ENCODE data around the gene RSRC1.
"Not testable (repeated sequence)": the region's sequence is repeated elsewhere in the genome, so short reads cannot be mapped to it uniquely, and the experiment has no call there.

RSRC1 gene

GRCh38 chr3:158313338-158313927, 203.5 kb downstream of the RSRC1 start:
- no peak for DNase-seq (ENCODE audit: low read depth in 2 of 2, low spot score in 1 of 2)

GRCh38 chr3:158314426-158315357, 204.8 kb downstream of the RSRC1 start:
- DNase-seq (ENCODE audit: low read depth in 2 of 2, low spot score in 1 of 2), result no peak

GRCh38 chr3:158329696-158330441, 220.0 kb downstream of the RSRC1 start:
- DNase-seq (ENCODE audit: low read depth in 2 of 2, low spot score in 1 of 2), result not testable (repeated sequence)

- DNase-seq (ENCODE audit: low read depth in 2 of 2, low spot score in 1 of 2), result no peak
Observed at GRCh38 chr3:158330870-158331269, 221.0 kb downstream of the RSRC1 start.

GRCh38 chr3:158333736-158334135, 223.8 kb downstream of the RSRC1 start:
- no peak for DNase-seq (ENCODE audit: low read depth in 2 of 2, low spot score in 1 of 2)

- DNase-seq (ENCODE audit: low read depth in 2 of 2, low spot score in 1 of 2), result no peak
Observed at GRCh38 chr3:158337110-158337509, 227.2 kb downstream of the RSRC1 start.

GRCh38 chr3:158339638-158340037, 229.7 kb downstream of the RSRC1 start:
- DNase-seq (ENCODE audit: low read depth in 2 of 2, low spot score in 1 of 2), result no peak

- not testable (repeated sequence) for DNase-seq (ENCODE audit: low read depth in 2 of 2, low spot score in 1 of 2)
Observed at GRCh38 chr3:158340951-158341350, 231.1 kb downstream of the RSRC1 start.

GRCh38 chr3:158347966-158348365, 238.1 kb downstream of the RSRC1 start:
- DNase-seq (ENCODE audit: low read depth in 2 of 2, low spot score in 1 of 2), result no peak

- no peak for DNase-seq (ENCODE audit: low read depth in 2 of 2, low spot score in 1 of 2)
Observed at GRCh38 chr3:158350971-158351370, 241.1 kb downstream of the RSRC1 start.

GRCh38 chr3:158352551-158352950, 242.7 kb downstream of the RSRC1 start:
- no peak for DNase-seq (ENCODE audit: low read depth in 2 of 2, low spot score in 1 of 2)

- DNase-seq (ENCODE audit: low read depth in 2 of 2, low spot score in 1 of 2), result no peak
Observed at GRCh38 chr3:158354713-158355112, 244.8 kb downstream of the RSRC1 start.

- no peak for DNase-seq (ENCODE audit: low read depth in 2 of 2, low spot score in 1 of 2)
Observed at GRCh38 chr3:158355623-158356588, 246.0 kb downstream of the RSRC1 start.

- DNase-seq (ENCODE audit: low read depth in 2 of 2, low spot score in 1 of 2), result no peak
Observed at GRCh38 chr3:158359339-158359738, 249.4 kb downstream of the RSRC1 start.

- no peak for DNase-seq (ENCODE audit: low read depth in 2 of 2, low spot score in 1 of 2)
Observed at GRCh38 chr3:158360756-158361448, 251.0 kb downstream of the RSRC1 start.

GRCh38 chr3:158368271-158368670, 258.4 kb downstream of the RSRC1 start:
- no peak for DNase-seq (ENCODE audit: low read depth in 2 of 2, low spot score in 1 of 2)

GRCh38 chr3:158369279-158369678, 259.4 kb downstream of the RSRC1 start:
- DNase-seq (ENCODE audit: low read depth in 2 of 2, low spot score in 1 of 2), result no peak

GRCh38 chr3:158379517-158379916, 269.6 kb downstream of the RSRC1 start:
- no peak for DNase-seq (ENCODE audit: low read depth in 2 of 2, low spot score in 1 of 2)

- no peak for DNase-seq (ENCODE audit: low read depth in 2 of 2, low spot score in 1 of 2)
Observed at GRCh38 chr3:158381262-158381868, 271.5 kb downstream of the RSRC1 start.

- DNase-seq (ENCODE audit: low read depth in 2 of 2, low spot score in 1 of 2), result no peak
Observed at GRCh38 chr3:158382479-158382878, 272.6 kb downstream of the RSRC1 start.

Data from stimulated activated CD8-positive, alpha-beta memory T cell treated with anti-CD3 and anti-CD28 coated beads, Interleukin-4, amount 100 ng/mL, for 4 hours (primary cell).